SK-N-SH treated with all-trans-retinoic acid at 6 μM for 48 hours (cell line): ENCODE data around the gene SMIM32.

ENCODE experiments used
- BACH2 ChIP-seq: fragments of 250-450 bp; sonication (Bioruptor Pico); IDR thresholded peaks from 2 replicates; pipeline ENCODE4 v1.9.0; 2021; ENCODE audit warnings: mild to moderate bottlenecking, borderline replicate concordance
- CREB5 ChIP-seq: fragments of 250-450 bp; sonication (Bioruptor Pico); IDR thresholded peaks from 2 replicates; pipeline ENCODE4 v1.5.1; 2020; ENCODE audit warnings: low read depth, mild to moderate bottlenecking, moderate library complexity
- PATZ1 ChIP-seq: fragments of 250-450 bp; sonication (Bioruptor Pico); IDR thresholded peaks from 2 replicates; pipeline ENCODE4 v1.8.0; 2020; ENCODE audit warnings: mild to moderate bottlenecking, moderate library complexity, borderline replicate concordance
- RARB ChIP-seq: fragments of 250-450 bp; sonication (Bioruptor Pico); IDR thresholded peaks from 2 replicates; pipeline ENCODE4 v1.8.0; 2021; ENCODE audit warnings: mild to moderate bottlenecking, moderate library complexity
- SNAI2 ChIP-seq: fragments of 250-450 bp; sonication (Bioruptor Pico); IDR thresholded peaks from 2 replicates; pipeline ENCODE4 v1.5.0; 2020; ENCODE audit warnings: mild to moderate bottlenecking, moderate library complexity
- ZFP3 ChIP-seq: fragments of 250-450 bp; sonication (Bioruptor Pico); IDR thresholded peaks from 2 replicates; pipeline ENCODE4 v1.5.0; 2020; ENCODE audit warnings: mild to moderate bottlenecking, moderate library complexity
- ZFP30 ChIP-seq: fragments of 450-650 bp; formaldehyde crosslinking; IDR thresholded peaks from 2 replicates; pipeline ENCODE4 v1.5.0; 2022; ENCODE audit warnings: mild to moderate bottlenecking, moderate library complexity
- ZNF8 ChIP-seq: fragments of 450-650 bp; formaldehyde crosslinking; IDR thresholded peaks from 2 replicates; pipeline ENCODE4 v1.5.0; 2020; ENCODE audit warnings: mild to moderate bottlenecking, moderate library complexity
- TF ChIP-seq, protein P1 (sequence below): fragments of 250-450 bp; sonication (Bioruptor Pico); IDR thresholded peaks from 2 replicates; pipeline ENCODE4 v1.5.1; 2021; ENCODE audit warnings: mild to moderate bottlenecking, moderate library complexity

GRCh38 chr5:136155078-136155477 is 37.9 kb downstream of the SMIM32 start:
- no peak for TF ChIP-seq RARB
- TF ChIP-seq SNAI2 (CRISPR knock-in tag), result no peak
- TF ChIP-seq, protein P1, sequence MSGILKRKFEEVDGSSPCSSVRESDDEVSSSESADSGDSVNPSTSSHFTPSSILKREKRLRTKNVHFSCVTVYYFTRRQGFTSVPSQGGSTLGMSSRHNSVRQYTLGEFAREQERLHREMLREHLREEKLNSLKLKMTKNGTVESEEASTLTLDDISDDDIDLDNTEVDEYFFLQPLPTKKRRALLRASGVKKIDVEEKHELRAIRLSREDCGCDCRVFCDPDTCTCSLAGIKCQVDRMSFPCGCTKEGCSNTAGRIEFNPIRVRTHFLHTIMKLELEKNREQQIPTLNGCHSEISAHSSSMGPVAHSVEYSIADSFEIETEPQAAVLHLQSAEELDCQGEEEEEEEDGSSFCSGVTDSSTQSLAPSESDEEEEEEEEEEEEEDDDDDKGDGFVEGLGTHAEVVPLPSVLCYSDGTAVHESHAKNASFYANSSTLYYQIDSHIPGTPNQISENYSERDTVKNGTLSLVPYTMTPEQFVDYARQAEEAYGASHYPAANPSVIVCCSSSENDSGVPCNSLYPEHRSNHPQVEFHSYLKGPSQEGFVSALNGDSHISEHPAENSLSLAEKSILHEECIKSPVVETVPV (CRISPR knock-in tag), result no peak
- no peak for TF ChIP-seq BACH2
- no peak for TF ChIP-seq PATZ1
- TF ChIP-seq ZFP30, result no peak
- TF ChIP-seq CREB5 (CRISPR knock-in tag), result no peak
- no peak for TF ChIP-seq ZNF8 (CRISPR knock-in tag)
- no peak for TF ChIP-seq ZFP3 (CRISPR knock-in tag)
